IPS DF 19.7 (cell line): ENCODE data around the gene OR11H12.
"Not testable (repeated sequence)": the region's sequence is repeated elsewhere in the genome, so short reads cannot be mapped to it uniquely, and the experiment has no call there.

ENCODE experiments used
- DNase-seq: peaks from one replicate; pipeline ENCODE4 v3.0.0-alpha.2; 2013; ENCODE audit warnings: low read depth, low spot score

The OR11H12 gene

GRCh38 chr14:18600817-18601216 lies at the start of gene OR11H12:
Gene OR11H12 (plus strand): TSS chr14:18601117. CDS start chr14:18601117, 0 bp downstream.
- DNase-seq: not testable (repeated sequence)

GRCh38 chr14:18582908-18583307 lies 18.0 kb upstream of the OR11H12 start:
- DNase-seq: not testable (repeated sequence)

- not testable (repeated sequence) for DNase-seq
Measured at GRCh38 chr14:18626610-18627213, 25.8 kb downstream of the OR11H12 start.

- not testable (repeated sequence) for DNase-seq
Measured at GRCh38 chr14:18636066-18636465, 35.1 kb downstream of the OR11H12 start.

GRCh38 chr14:18638032-18638431 lies 37.1 kb downstream of the OR11H12 start:
- not testable (repeated sequence) for DNase-seq

- not testable (repeated sequence) for DNase-seq
Measured at GRCh38 chr14:18638785-18639184, 37.9 kb downstream of the OR11H12 start.

- DNase-seq: not testable (repeated sequence)
Measured at GRCh38 chr14:18646075-18646730, 45.3 kb downstream of the OR11H12 start.
